ENCODE data around the gene PIGM. TPM values are rescaled to one million over a fixed set of nuclear protein-coding genes. Genes with fewer than 3 reads are reported as not detected.

Gene PIGM
- total RNA-seq, 1 donor from 2014 or later = 2.3 TPM

Other genes starting within 250 kb of the PIGM start
- gene FCRL6, start 229.6 kb downstream of the PIGM start, total RNA-seq = 0.16 TPM
- 1.5 TPM for gene SLAMF8, start 205.1 kb downstream of the PIGM start, total RNA-seq
- not detected for gene VSIG8, start 169.3 kb downstream of the PIGM start, total RNA-seq
- gene CFAP45, start 131.8 kb downstream of the PIGM start, total RNA-seq = 0.32 TPM
- gene TAGLN2, start 106.5 kb downstream of the PIGM start, total RNA-seq = 103 TPM
- not detected for gene IGSF9, start 86.4 kb downstream of the PIGM start, total RNA-seq
- gene SLAMF9, start 77.8 kb downstream of the PIGM start, total RNA-seq = not detected
- 0.05 TPM for gene KCNJ10, start 38.2 kb upstream of the PIGM start, total RNA-seq
- not detected for gene KCNJ9, start 49.5 kb upstream of the PIGM start, total RNA-seq
- gene IGSF8, start 66.6 kb upstream of the PIGM start, total RNA-seq = 29.7 TPM
- 147 TPM for gene ATP1A2, start 83.8 kb upstream of the PIGM start, total RNA-seq
- gene ATP1A4, start 119.6 kb upstream of the PIGM start, total RNA-seq = 1.0 TPM
- 57.8 TPM for gene CASQ1, start 158.6 kb upstream of the PIGM start, total RNA-seq
- 317 TPM for gene PEA15, start 173.4 kb upstream of the PIGM start, total RNA-seq
- gene DCAF8, start 230.6 kb upstream of the PIGM start, total RNA-seq = 123 TPM